CD4-positive, alpha-beta T cell (primary cell): ENCODE results near the gene SH3BP2. TPM values are rescaled to one million over a fixed set of nuclear protein-coding genes. Genes with fewer than 3 reads are reported as not detected.

Source experiments
- ATAC-seq: fragments of 200-7000 bp; cut with Tn5 transposase; one replicate; pipeline ENCODE4 v1.10.0; 2022; ENCODE audit warnings: mild to moderate bottlenecking; ENCODE audit not compliant: poor library complexity
- CTCF ChIA-PET: fragments of 350-600 bp; sonication (Branson Sonifier 250); formaldehyde crosslinking; loops from one replicate; lab custom pipeline; 2021; ENCODE audit warnings: antibody characterized with exemption, inconsistent platforms; lab: Charles Lee
- POLR2A ChIA-PET: fragments of 350-600 bp; sonication (Branson Sonifier 250); formaldehyde crosslinking; loops from one replicate; lab custom pipeline; 2021; ENCODE audit warnings: antibody characterized with exemption, inconsistent platforms; lab: Charles Lee
- DNase-seq, 14 experiments: peaks; one replicate each; pipeline ENCODE4 v3.0.0-alpha.2; 2013 to 2020; ENCODE audit warnings: mixed read lengths in 2 of 14
- H3K27ac ChIP-seq, 2 donors: one replicate each; pipeline versions ENCODE4 v1.5.1 to v1.7.0; 2013; ENCODE audit warnings: low read length in 2 of 2, low read depth in 1 of 2, mild to moderate bottlenecking in 1 of 2
- H3K27me3 ChIP-seq, 2 experiments: 1 replicate in 1 of 2; 2 replicates in 1 of 2; pipeline versions ENCODE4 v1.6.1 to v1.7.0; 2013; ENCODE audit warnings: low read length in 2 of 2, control low read depth in 1 of 2, mild to moderate bottlenecking in 1 of 2, moderate library complexity in 1 of 2; ENCODE audit not compliant: insufficient read depth in 2 of 2, control insufficient read depth in 1 of 2
- H3K36me3 ChIP-seq: one replicate; pipeline ENCODE4 v1.6.1; 2013; ENCODE audit warnings: low read length, control low read depth; ENCODE audit not compliant: insufficient read depth
- H3K4me1 ChIP-seq: one replicate; pipeline ENCODE4 v1.6.1; 2013; ENCODE audit warnings: low read length, control low read depth; ENCODE audit not compliant: insufficient read depth
- H3K4me3 ChIP-seq: one replicate; pipeline ENCODE4 v1.5.1; 2013; ENCODE audit warnings: mild to moderate bottlenecking, low read length, moderate library complexity
- H3K9me3 ChIP-seq, 2 experiments: 1 replicate in 1 of 2; 2 replicates in 1 of 2; pipeline versions ENCODE4 v1.6.1 to v1.7.0; 2013; ENCODE audit warnings: low read length in 2 of 2, mild to moderate bottlenecking in 2 of 2, control low read depth in 1 of 2, moderate library complexity in 1 of 2; ENCODE audit not compliant: control insufficient read depth in 1 of 2, insufficient read depth in 1 of 2
- H3K27ac Mint-ChIP-seq: one replicate; pipeline ENCODE4 v1.8.0; 2020; ENCODE audit warnings: mixed read lengths
- H3K27me3 Mint-ChIP-seq: one replicate; pipeline ENCODE4 v1.8.0; 2021; ENCODE audit warnings: mixed read lengths
- H3K36me3 Mint-ChIP-seq: one replicate; pipeline ENCODE4 v1.8.0; 2021; ENCODE audit warnings: low read depth, mixed read lengths
- H3K4me1 Mint-ChIP-seq: one replicate; pipeline ENCODE4 v1.8.0; 2021; ENCODE audit warnings: low read depth, mixed read lengths
- H3K4me3 Mint-ChIP-seq: one replicate; pipeline ENCODE4 v1.8.0; 2020; ENCODE audit warnings: mild to moderate bottlenecking, mixed read lengths
- H3K9me3 Mint-ChIP-seq: one replicate; pipeline ENCODE4 v1.8.0; 2020; ENCODE audit warnings: mixed read lengths
- intact Hi-C, 2 experiments: fragments of 100-400 bp; cut with DNase I in 1 of 2; cut with micrococcal nuclease in 1 of 2; formaldehyde crosslinking; loops; one replicate each; pipeline versions ENCODE4 v1.15.1 to v1.9.0; 2023 to 2025; cut with DNase I, micrococcal nuclease
- total RNA-seq, 174 experiments: library from RNA in 2 of 174; stranded (reverse) in 2 of 174; gene quantifications; one replicate each; pipeline ENCODE4 v1.2.3 and lab custom pipeline; 2021 to 2026
- TF ChIP-seq, protein P1 (sequence below): fragments of 200-600 bp; IDR thresholded peaks from one replicate; pipeline ENCODE4 v1.8.0; 2022; ENCODE audit warnings: antibody characterized with exemption, mild to moderate bottlenecking

SH3BP2 gene
- total RNA-seq, 2 experiments from 2014 or later: 30.1 to 30.5 TPM

GRCh38 chr4:2797545-2798305 lies 4.8 kb downstream of the SH3BP2 start:
- intact Hi-C loops: loop anchor here (2.0 to 10.0 kb wide), 3 partner anchors 15 to 47 kb away; partner anchors contain the start of gene ADD1 (in 1 of the 2)
- no peaks in the 10 kb centered on the region for H3K27me3 Mint-ChIP-seq
- peak overlapping the region; percentile 66 to 83 for H3K27ac ChIP-seq
- H3K36me3 ChIP-seq: no peaks in the 10 kb centered on the region
- H3K27ac Mint-ChIP-seq: peak overlapping the region; percentile 93
- ChIA-PET POLR2A (interaction anchor here (0.8 to 5.0 kb wide), 10 partner anchors 10 to 139 kb away, joined by 3 to 58 read pairs (median 6); partner anchors contain the start of gene TNIP2), CTCF (interaction anchor here (1.2 to 1.5 kb wide), 3 partner anchors 14 to 64 kb away, joined by 3 to 5 read pairs (median 4); no protein-coding TSS in a partner anchor)
- no peaks in the 10 kb centered on the region for H3K9me3 Mint-ChIP-seq
- peaks cover 86% of the 10 kb centered on the region for H3K4me1 ChIP-seq
- peak overlapping the region; percentile 84 for H3K4me3 Mint-ChIP-seq
- H3K4me1 Mint-ChIP-seq: peaks cover 54% of the 10 kb centered on the region
- H3K4me3 ChIP-seq: peak overlapping the region; percentile 52
- no peaks in the 10 kb centered on the region for H3K9me3 ChIP-seq
- H3K27me3 ChIP-seq: no peaks in the 10 kb centered on the region
- ATAC-seq: peak; percentile 73
- DNase-seq: peak in 10 of 14 experiments; percentile 36 to 86 (median 48)
- TF ChIP-seq, protein P1, sequence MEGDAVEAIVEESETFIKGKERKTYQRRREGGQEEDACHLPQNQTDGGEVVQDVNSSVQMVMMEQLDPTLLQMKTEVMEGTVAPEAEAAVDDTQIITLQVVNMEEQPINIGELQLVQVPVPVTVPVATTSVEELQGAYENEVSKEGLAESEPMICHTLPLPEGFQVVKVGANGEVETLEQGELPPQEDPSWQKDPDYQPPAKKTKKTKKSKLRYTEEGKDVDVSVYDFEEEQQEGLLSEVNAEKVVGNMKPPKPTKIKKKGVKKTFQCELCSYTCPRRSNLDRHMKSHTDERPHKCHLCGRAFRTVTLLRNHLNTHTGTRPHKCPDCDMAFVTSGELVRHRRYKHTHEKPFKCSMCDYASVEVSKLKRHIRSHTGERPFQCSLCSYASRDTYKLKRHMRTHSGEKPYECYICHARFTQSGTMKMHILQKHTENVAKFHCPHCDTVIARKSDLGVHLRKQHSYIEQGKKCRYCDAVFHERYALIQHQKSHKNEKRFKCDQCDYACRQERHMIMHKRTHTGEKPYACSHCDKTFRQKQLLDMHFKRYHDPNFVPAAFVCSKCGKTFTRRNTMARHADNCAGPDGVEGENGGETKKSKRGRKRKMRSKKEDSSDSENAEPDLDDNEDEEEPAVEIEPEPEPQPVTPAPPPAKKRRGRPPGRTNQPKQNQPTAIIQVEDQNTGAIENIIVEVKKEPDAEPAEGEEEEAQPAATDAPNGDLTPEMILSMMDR: no peak
- H3K36me3 Mint-ChIP-seq: no peaks in the 10 kb centered on the region

DNA sequence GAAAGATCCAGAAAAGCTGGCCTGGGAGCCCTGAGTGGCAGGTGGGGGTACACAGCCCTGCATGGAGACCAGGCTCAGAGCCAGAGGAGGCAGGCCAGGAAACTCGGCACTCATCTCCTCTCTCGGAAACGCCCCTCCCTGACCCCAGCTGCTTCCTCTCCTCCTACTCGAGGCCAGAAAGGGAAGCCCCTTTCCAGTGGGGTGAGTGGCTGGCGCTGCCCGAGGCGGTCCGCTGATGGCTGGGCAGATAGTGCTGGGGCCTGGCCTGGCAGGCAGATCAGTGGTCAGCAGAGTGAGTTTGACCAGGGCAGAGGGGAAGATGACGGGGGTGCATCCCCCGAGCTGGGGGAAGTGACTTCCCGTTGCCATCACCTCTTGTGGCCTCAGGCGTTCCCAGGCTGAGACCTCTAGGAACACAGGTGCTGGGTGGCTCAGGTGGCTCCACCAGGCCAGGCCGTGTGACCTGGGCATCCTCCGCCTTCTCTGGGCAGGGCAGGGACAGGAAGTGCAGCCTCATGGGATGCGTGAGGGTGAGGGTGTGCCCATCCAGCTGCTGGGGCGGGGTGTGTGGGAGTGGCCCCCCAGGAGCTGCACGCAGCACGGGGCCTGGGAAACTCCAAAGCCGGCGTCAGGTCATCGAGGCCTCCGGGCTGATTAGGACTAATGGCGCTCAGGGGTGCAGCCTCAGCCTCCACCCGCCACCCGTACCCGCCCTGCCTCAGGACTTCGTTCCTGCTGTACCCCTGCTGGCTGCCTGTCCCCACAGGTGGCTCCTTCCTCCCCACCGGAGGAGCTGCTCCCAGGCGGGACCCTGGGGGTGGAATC lies 5.7 kb downstream of the SH3BP2 start:
- CTCF ChIA-PET: interaction anchor here (0.6 to 1.5 kb wide), 4 partner anchors 14 to 82 kb away, joined by 3 to 5 read pairs (median 4); no protein-coding TSS in a partner anchor
- H3K9me3 Mint-ChIP-seq: no peaks in the 10 kb centered on the region
- TF ChIP-seq, protein P1: no peak
- Histone ChIP-seq H3K4me1 (peaks cover 91% of the 10 kb centered on the region), H3K36me3 (no peaks in the 10 kb centered on the region), H3K27me3 (no peaks in the 10 kb centered on the region), H3K4me3 (peak overlapping the region; percentile 52), H3K27ac (peak overlapping the region; percentile 66 to 83), H3K9me3 (no peaks in the 10 kb centered on the region)
- ATAC-seq (peak; percentile 54), DNase-seq (peak in 8 of 14 experiments; percentile 24 to 85 (median 49))
- POLR2A ChIA-PET: interaction anchor here (0.7 to 5.0 kb wide), 12 partner anchors 11 to 138 kb away, joined by 3 to 58 read pairs (median 4); partner anchors contain the start of gene TNIP2
- peaks cover 52% of the 10 kb centered on the region for H3K4me1 Mint-ChIP-seq
- intact Hi-C loops: loop anchor here (2.0 to 10.0 kb wide), 3 partner anchors 14 to 46 kb away; partner anchors contain the start of gene ADD1 (in 1 of the 2)
- H3K27ac Mint-ChIP-seq: peak overlapping the region; percentile 93
- H3K27me3 Mint-ChIP-seq: no peaks in the 10 kb centered on the region
- H3K4me3 Mint-ChIP-seq: peak overlapping the region; percentile 84
- H3K36me3 Mint-ChIP-seq: no peaks in the 10 kb centered on the region
